Testis (tissue), 5 donors: ENCODE results near the gene ZNF280B. TPM values are rescaled to one million over a fixed set of nuclear protein-coding genes. Genes with fewer than 3 reads are reported as not detected.
A peak's percentile ranks its signal among the peaks of the same experiment; 100 is the strongest.

Experiments used
- DNase-seq: peaks from one replicate; pipeline ENCODE4 v3.0.0-alpha.2; 2019
- H3K27ac ChIP-seq, 2 donors: fragments of 200-600 bp; sonication (generic); one replicate each; pipeline ENCODE4 v1.5.1; 2019
- H3K27me3 ChIP-seq: fragments of 200-600 bp; sonication (generic); one replicate; pipeline ENCODE4 v1.5.1; 2019
- H3K36me3 ChIP-seq: fragments of 200-600 bp; sonication (generic); one replicate; pipeline ENCODE4 v1.5.1; 2017; ENCODE audit warnings: low read depth; ENCODE audit errors: missing control alignments
- H3K4me1 ChIP-seq: fragments of 200-600 bp; sonication (generic); one replicate; pipeline ENCODE4 v1.5.1; 2019
- H3K4me3 ChIP-seq, 2 donors: fragments of 200-600 bp; sonication (generic); one replicate each; pipeline ENCODE4 v1.5.1; 2017 to 2019
- H3K9me3 ChIP-seq: fragments of 200-600 bp; sonication (generic); one replicate; pipeline ENCODE4 v1.5.1; 2017
- POLR2A ChIP-seq: fragments of 450-650 bp; IDR thresholded peaks from one replicate; pipeline ENCODE4 v1.6.1; 2017; ENCODE audit warnings: antibody characterized with exemption, mild to moderate bottlenecking, moderate library complexity
- WGBS, 2 donors: methylation state at CpG; one replicate each; pipeline ENCODE4 v1.1.5; 2018; 5-methylcytosine and 5-hydroxymethylcytosine counted together
- intact Hi-C: fragments of 100-400 bp; cut with DNase I; formaldehyde crosslinking; loops from one replicate; pipeline ENCODE4 v1.15.1; 2023; ENCODE audit warnings: low total_unique reads
- long read RNA-seq, 2 donors: transcript quantifications; one replicate each; lab custom pipeline, GENCODE V29; 2026
- polyA plus RNA-seq: library from polyadenylated mRNA; stranded (reverse); fragments of 350-450 nt; fragmentation: Illumina TruSeq; extraction: RNeasy Lipid Tissue Mini Kit (QIAGEN cat#74804); gene quantifications from one replicate; pipeline ENCODE4 v1.2.3, GENCODE V29; 2014; ENCODE audit warnings: low read depth, low replicate concordance; ENCODE audit not compliant: insufficient read depth
- total RNA-seq, 2 donors: library from RNA; depleted of rRNA; stranded (reverse); fragments of >200 nt; gene quantifications; one replicate each; pipeline ENCODE4 v1.2.3, GENCODE V29; 2016
- TF ChIP-seq, protein P1 (sequence below), 3 experiments: fragments of 450-650 bp in 2 of 3; fragments of 200-600 bp in 1 of 3; sonication (generic) in 1 of 3; IDR thresholded peaks; one replicate each; pipeline ENCODE4 v1.5.1; 2016 to 2019; ENCODE audit warnings: antibody characterized with exemption in 3 of 3, mild to moderate bottlenecking in 2 of 3, moderate library complexity in 1 of 3

Gene ZNF280B, protein sequence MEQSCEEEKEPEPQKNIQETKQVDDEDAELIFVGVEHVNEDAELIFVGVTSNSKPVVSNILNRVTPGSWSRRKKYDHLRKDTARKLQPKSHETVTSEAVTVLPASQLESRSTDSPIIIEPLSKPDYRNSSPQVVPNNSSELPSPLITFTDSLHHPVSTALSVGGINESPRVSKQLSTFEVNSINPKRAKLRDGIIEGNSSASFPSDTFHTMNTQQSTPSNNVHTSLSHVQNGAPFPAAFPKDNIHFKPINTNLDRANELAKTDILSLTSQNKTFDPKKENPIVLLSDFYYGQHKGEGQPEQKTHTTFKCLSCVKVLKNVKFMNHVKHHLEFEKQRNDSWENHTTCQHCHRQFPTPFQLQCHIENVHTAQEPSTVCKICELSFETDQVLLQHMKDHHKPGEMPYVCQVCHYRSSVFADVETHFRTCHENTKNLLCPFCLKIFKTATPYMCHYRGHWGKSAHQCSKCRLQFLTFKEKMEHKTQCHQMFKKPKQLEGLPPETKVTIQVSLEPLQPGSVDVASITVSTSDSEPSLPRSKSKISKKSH
- 10 to 100 TPM; 51.2 to 73.3 TPM for total RNA-seq
- 22.8 TPM for polyA plus RNA-seq
- long read RNA-seq, donor 1, full-length matches to known transcripts, result 21 of 26 reads
- long read RNA-seq, donor 1, partial matches to known transcripts, result 5 of 26 reads
- long read RNA-seq, donor 1, other reads (novel, unspliced or antisense), result 0 of 26 reads
- long read RNA-seq, donor 2, full-length matches to known transcripts, result 10 of 10 reads
- long read RNA-seq, donor 2, partial matches to known transcripts, result 0 of 10 reads
- long read RNA-seq, donor 2, other reads (novel, unspliced or antisense), result 0 of 10 reads

DNA sequence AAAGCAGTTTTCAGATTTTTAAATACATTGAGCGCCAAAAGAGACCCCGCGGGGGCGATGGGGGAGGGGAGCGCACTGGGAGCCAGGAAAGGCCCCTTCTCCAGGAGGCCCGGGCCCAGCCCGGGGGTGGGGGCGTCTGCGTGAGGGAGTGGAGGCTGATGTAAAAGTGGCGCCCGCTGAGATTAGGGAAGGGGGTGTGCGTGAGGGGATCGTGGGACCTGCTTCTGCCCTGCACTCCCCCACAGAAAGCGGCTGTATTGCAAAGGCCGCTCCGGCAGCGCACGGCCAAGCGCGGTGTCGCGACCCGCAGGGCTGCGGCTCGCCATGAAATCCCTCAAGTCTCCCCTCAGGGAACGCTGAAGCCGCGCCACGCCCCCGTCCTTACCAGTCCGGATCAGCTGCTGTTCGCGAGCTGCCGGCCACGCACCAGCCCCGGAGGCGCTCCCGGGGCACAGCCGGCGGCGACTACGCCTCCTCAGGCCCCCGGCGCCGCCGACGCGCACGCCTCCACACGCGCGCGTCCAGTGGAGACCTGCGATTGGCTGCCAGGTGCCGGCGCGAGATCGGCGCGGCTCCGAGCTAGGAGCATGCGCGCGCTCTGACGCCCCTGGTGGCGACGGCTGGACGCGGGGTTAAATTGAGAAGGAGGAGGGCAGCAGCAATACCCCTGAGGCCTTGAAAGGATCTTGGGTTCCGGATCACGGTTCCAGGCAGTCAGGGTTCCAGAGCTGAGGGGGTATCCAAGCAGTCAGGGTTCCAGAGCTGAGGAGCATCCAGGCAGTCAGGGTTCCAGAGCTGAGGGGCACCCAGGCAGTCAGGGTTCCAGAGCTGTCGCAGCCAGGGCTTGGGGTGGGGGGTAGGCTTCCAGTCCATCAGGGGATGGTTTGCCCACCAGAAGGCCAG, at the start of gene ZNF280B:
TSS of gene ZNF280B (minus strand) at position 469 of the 903 bp plus-strand sequence. CDS start 19,344 bp downstream, outside the sequence.
- TF ChIP-seq POLR2A, result no peak
- TF ChIP-seq, protein P1, sequence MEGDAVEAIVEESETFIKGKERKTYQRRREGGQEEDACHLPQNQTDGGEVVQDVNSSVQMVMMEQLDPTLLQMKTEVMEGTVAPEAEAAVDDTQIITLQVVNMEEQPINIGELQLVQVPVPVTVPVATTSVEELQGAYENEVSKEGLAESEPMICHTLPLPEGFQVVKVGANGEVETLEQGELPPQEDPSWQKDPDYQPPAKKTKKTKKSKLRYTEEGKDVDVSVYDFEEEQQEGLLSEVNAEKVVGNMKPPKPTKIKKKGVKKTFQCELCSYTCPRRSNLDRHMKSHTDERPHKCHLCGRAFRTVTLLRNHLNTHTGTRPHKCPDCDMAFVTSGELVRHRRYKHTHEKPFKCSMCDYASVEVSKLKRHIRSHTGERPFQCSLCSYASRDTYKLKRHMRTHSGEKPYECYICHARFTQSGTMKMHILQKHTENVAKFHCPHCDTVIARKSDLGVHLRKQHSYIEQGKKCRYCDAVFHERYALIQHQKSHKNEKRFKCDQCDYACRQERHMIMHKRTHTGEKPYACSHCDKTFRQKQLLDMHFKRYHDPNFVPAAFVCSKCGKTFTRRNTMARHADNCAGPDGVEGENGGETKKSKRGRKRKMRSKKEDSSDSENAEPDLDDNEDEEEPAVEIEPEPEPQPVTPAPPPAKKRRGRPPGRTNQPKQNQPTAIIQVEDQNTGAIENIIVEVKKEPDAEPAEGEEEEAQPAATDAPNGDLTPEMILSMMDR (IDR thresholded peaks at IDR 0.05), result peak; percentile 68 to 73 (median 72)
- H3K9me3 ChIP-seq, result no peaks in the 10 kb centered on the region
- no peaks in the 10 kb centered on the region for H3K4me1 ChIP-seq
- peak within 1 kb of the TSS; percentile 71 to 83 for H3K27ac ChIP-seq
- peak within 1 kb of the TSS; percentile 75 to 82 for H3K4me3 ChIP-seq
- peak; percentile 89 for DNase-seq
- intact Hi-C loops, result no loop called here
- H3K36me3 ChIP-seq, result no peaks in the 10 kb centered on the region
- 2 to 3% methylated on average over 48 to 55 of the region's 72 CpGs for WGBS, 2 donors
- H3K27me3 ChIP-seq, result no peaks in the 10 kb centered on the region

DNA sequence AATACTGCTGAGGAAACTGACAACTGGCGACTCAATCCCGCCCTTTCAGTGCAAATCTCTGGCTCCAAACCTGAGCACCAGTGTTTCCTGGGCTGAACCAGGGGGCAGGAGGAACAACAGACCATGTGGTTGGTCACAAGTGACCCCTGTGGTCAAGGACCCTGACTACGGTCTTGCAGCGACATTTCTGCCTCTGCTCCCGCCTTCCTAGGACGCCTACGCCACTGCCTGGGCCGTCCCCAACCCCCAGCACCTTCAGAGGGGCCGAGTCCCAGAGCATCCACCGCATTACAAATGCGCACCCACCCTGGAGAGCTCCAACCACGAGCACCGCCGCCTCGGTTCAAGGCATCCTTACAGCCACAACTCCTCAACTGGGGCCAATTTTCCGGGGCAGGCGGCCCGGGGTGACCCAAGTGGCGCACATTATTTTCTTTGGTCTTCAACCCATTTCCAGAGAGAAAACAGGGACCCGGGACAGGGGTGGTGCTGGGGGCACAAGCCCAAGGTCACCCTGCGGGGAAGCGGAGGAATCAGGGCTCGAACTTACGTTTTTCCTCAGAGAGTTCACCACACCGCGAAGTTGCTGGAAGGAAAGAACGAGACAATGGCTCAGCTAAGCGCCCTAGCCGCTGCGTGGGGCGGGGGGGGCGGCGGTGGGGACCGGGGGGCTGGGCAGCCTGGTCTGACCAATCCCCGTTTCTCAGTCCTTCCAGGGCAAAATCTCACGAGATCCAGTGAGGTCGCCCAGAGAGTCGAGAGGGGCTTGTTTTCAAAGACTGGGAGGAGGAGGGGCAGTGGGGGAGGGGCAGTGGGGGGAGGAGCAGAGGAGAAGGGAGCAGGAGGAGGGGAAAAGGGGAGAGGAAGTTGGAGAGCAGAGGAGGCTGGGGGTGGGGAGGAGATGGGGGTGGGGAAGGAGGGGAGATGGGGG, 48.7 kb upstream of the ZNF280B start:
- DNase-seq, result peak; percentile 48
- H3K9me3 ChIP-seq, result no peaks in the 10 kb centered on the region
- peaks cover 5% of the 10 kb centered on the region for H3K4me1 ChIP-seq
- H3K27me3 ChIP-seq, result no peaks in the 10 kb centered on the region
- H3K4me3 ChIP-seq, result peak overlapping the region; percentile 15 to 44
- no peaks in the 10 kb centered on the region for H3K36me3 ChIP-seq
- 81 to 85% methylated on average over 20 to 38 of the region's 38 CpGs for WGBS, 2 donors
- H3K27ac ChIP-seq, result peak overlapping the region in 1 of 2 donors; percentile 17
- TF ChIP-seq POLR2A, result no peak
- TF ChIP-seq, protein P1 (IDR thresholded peaks at IDR 0.05), result no peak
- intact Hi-C loops, result no loop called here

DNA sequence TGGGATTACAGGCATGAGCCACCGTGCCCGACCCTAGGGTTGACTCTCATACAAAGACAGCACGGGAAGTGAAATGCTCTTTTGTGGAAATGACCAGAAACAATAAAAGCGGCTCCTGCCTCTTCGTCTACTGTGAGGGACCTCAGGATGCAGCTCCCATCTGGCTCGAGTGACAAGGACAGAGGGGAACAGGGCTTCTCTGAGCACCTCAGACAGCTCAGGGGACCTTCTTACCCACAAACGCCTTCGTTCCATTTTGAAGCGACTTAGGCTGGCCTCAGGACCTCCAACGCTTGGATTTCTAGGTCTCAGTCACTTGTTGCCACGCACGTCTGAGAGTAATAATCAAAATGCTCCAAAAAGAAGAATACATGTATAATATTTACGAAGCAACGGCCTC, 48.0 kb upstream of the ZNF280B start:
- intact Hi-C loops, result no loop called here

DNA sequence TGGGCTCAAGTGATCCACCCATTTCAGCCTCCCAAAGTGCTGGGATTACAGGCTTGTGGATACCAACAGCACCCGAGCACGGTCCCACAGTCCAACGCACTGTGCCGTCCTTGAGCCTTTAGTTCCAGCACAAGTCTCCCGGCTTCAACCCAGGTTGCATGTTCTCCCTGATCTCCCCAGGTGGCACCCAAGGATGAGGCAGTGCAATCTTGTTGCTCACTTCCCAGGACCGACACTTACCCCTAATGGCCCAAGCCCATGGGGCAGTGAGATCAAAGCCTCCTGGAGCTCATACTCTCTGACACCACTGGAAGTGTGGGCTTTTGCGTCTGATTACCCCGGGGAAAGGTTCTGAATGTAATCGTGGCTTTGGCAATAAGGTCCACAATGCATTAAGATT, 47.1 kb upstream of the ZNF280B start:
- no peak for DNase-seq
- WGBS, 2 donors, result 85 to 87% methylated on average over 9 of the region's 9 CpGs

More for the DNA sequence above, 48.0 kb upstream of the ZNF280B start:
- Histone ChIP-seq H3K36me3 (no peaks in the 10 kb centered on the region), H3K4me1 (peaks cover 5% of the 10 kb centered on the region), H3K9me3 (no peaks in the 10 kb centered on the region), H3K4me3 (peak overlapping the region in 1 of 2 donors; percentile 15), H3K27me3 (no peaks in the 10 kb centered on the region), H3K27ac (no peak overlapping the region)
- 68 to 85% methylated on average over 14 of the region's 14 CpGs for WGBS, 2 donors
- no peak for DNase-seq
- no peak for TF ChIP-seq POLR2A

More for the DNA sequence above, 47.1 kb upstream of the ZNF280B start:
- Histone ChIP-seq H3K4me3 (no peak overlapping the region), H3K27me3 (no peaks in the 10 kb centered on the region), H3K27ac (no peak overlapping the region), H3K36me3 (no peaks in the 10 kb centered on the region), H3K4me1 (peaks cover 2% of the 10 kb centered on the region), H3K9me3 (no peaks in the 10 kb centered on the region)
- intact Hi-C loops, result no loop called here
- TF ChIP-seq POLR2A, result no peak
- TF ChIP-seq, protein P1 (IDR thresholded peaks at IDR 0.05), result no peak
